Adrenal gland (tissue), 12 donors: ENCODE measurements around the gene ADCY2. TPM values are rescaled to one million over a fixed set of nuclear protein-coding genes. Genes with fewer than 3 reads are reported as not detected.

Experiments
- DNase-seq, 7 donors: peaks; one replicate each; pipeline ENCODE4 v3.0.0-alpha.2; 2019 to 2020
- H3K27ac ChIP-seq, 5 donors: fragments of 200-600 bp; sonication (generic) in 4 of 5; 1 replicate in 3 of 5; 2 replicates in 2 of 5; pipeline versions ENCODE4 v1.5.1 to v1.8.0; 2016 to 2020; ENCODE audit warnings: mild to moderate bottlenecking in 1 of 5
- H3K27me3 ChIP-seq: fragments of 200-600 bp; 2 replicates; pipeline ENCODE4 v1.8.0; 2021
- H3K36me3 ChIP-seq, 2 donors: fragments of 200-600 bp; replicated peaks in 1 of 2; 1 replicate in 1 of 2; 2 replicates in 1 of 2; pipeline versions ENCODE4 v1.5.1 to v1.8.0; 2018 to 2022
- H3K4me1 ChIP-seq, 2 donors: fragments of 200-600 bp; replicated peaks in 1 of 2; 1 replicate in 1 of 2; 2 replicates in 1 of 2; pipeline versions ENCODE4 v1.5.1 to v1.8.0; 2018 to 2021
- H3K4me3 ChIP-seq, 4 donors: fragments of 200-600 bp; sonication (generic) in 3 of 4; one replicate each; pipeline ENCODE4 v1.5.1; 2016 to 2018
- H3K9me3 ChIP-seq, 3 donors: fragments of 200-600 bp; sonication (generic) in 1 of 3; replicated peaks in 1 of 3; 1 replicate in 2 of 3; 2 replicates in 1 of 3; pipeline versions ENCODE4 v1.5.1 to v1.8.0; 2016 to 2021
- POLR2A ChIP-seq, 2 donors: fragments of 450-650 bp; IDR thresholded peaks; one replicate each; pipeline ENCODE4 v1.6.1; 2017; ENCODE audit warnings: antibody characterized with exemption in 2 of 2, mild to moderate bottlenecking in 2 of 2, moderate library complexity in 1 of 2
- WGBS, 4 donors: extraction: QIAGEN DNeasy Blood & Tissue Kit in 2 of 4; methylation state at CpG; one replicate each; pipeline versions ENCODE4 v1.1.5 to v1.1.7; 2013 to 2017; 5-methylcytosine and 5-hydroxymethylcytosine counted together
- intact Hi-C, 2 donors: fragments of 100-400 bp; cut with DNase I; formaldehyde crosslinking; loops; one replicate each; pipeline versions ENCODE4 v1.14.1 to v1.15.0; 2022 to 2023
- polyA plus RNA-seq, 3 donors: library from polyadenylated mRNA; stranded (reverse); fragments of 200-250 nt in 2 of 3; fragments of 350-450 nt in 1 of 3; fragmentation: Illumina TruSeq in 1 of 3; extraction: RNeasy Lipid Tissue Mini Kit (QIAGEN cat#74804) in 1 of 3; gene quantifications; one replicate each; pipeline ENCODE4 v1.2.3, GENCODE V29; 2013 to 2014
- total RNA-seq, 9 donors: library from RNA; depleted of rRNA in 4 of 9; stranded (reverse); fragments of >200 nt in 4 of 9; fragments of 120-200 nt in 1 of 9; fragmentation: NEBNext Ultra II Directional in 1 of 9; extraction: Animal tissue kit (Norgen Biotek cat#: 25700) in 1 of 9; gene quantifications; one replicate each; pipeline versions ENCODE4 v1.1.0 to v1.2.4, GENCODE V29; 2013 to 2023
- TF ChIP-seq, protein P1 (sequence below), 6 experiments: fragments of 450-650 bp in 4 of 6; fragments of 200-600 bp in 2 of 6; sonication (generic) in 1 of 6; IDR thresholded peaks; 1 replicate in 5 of 6; 2 replicates in 1 of 6; pipeline versions ENCODE4 v1.5.1 to v1.8.0; 2016 to 2021; ENCODE audit warnings: antibody characterized with exemption in 6 of 6, mild to moderate bottlenecking in 2 of 6, moderate library complexity in 1 of 6
- donor health status: healthy with polysubstance abuse.
- donor health status: Bipolar disorder and iron deficiency.
- donor health status: DM: yes; HTN: yes; CAD: no.
- donor health status: DM: no; HTN: no; CAD: no.
- donor health status: DM: no; HTN: no; CAD: no.
- donor health status: DM: yes; HTN: yes; CAD: no.

ADCY2 gene
- total and polyA plus RNA-seq, 12 donors = 0.85 to 6.6 (median 2.3) TPM

- no peak for TF ChIP-seq POLR2A (IDR thresholded peaks at IDR 0.05)
- TF ChIP-seq, protein P1, sequence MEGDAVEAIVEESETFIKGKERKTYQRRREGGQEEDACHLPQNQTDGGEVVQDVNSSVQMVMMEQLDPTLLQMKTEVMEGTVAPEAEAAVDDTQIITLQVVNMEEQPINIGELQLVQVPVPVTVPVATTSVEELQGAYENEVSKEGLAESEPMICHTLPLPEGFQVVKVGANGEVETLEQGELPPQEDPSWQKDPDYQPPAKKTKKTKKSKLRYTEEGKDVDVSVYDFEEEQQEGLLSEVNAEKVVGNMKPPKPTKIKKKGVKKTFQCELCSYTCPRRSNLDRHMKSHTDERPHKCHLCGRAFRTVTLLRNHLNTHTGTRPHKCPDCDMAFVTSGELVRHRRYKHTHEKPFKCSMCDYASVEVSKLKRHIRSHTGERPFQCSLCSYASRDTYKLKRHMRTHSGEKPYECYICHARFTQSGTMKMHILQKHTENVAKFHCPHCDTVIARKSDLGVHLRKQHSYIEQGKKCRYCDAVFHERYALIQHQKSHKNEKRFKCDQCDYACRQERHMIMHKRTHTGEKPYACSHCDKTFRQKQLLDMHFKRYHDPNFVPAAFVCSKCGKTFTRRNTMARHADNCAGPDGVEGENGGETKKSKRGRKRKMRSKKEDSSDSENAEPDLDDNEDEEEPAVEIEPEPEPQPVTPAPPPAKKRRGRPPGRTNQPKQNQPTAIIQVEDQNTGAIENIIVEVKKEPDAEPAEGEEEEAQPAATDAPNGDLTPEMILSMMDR (IDR thresholded peaks at IDR 0.05) = no peak
- intact Hi-C loops = no loop called here
- Histone ChIP-seq H3K4me3 (no peak overlapping the region), H3K4me1 (no peaks in the 10 kb centered on the region), H3K9me3 (no peaks in the 10 kb centered on the region), H3K27ac (no peak overlapping the region), H3K36me3 (no peaks in the 10 kb centered on the region), H3K27me3 (no peaks in the 10 kb centered on the region)
- 61 to 72% (median 67%) methylated on average over 4 of the region's 4 CpGs for WGBS, 4 donors
- DNase-seq = peak in 2 of 7 donors; percentile 17 to 20
These were observed 360.5 kb downstream of the ADCY2 start for GRCh38 chr5:7756453-7756852.

- Histone ChIP-seq H3K4me1 (no peaks in the 10 kb centered on the region), H3K27me3 (no peaks in the 10 kb centered on the region), H3K4me3 (no peak overlapping the region), H3K27ac (no peak overlapping the region), H3K9me3 (no peaks in the 10 kb centered on the region), H3K36me3 (no peaks in the 10 kb centered on the region)
- WGBS, 4 donors = 76 to 86% (median 84%) methylated on average over 7 to 8 of the region's 8 CpGs
- TF ChIP-seq, protein P1 (IDR thresholded peaks at IDR 0.05) = no peak
- no peak for TF ChIP-seq POLR2A (IDR thresholded peaks at IDR 0.05)
- no peak for DNase-seq
- intact Hi-C loops = no loop called here
These were observed 363.4 kb downstream of the ADCY2 start for GRCh38 chr5:7759257-7759871.

DNA sequence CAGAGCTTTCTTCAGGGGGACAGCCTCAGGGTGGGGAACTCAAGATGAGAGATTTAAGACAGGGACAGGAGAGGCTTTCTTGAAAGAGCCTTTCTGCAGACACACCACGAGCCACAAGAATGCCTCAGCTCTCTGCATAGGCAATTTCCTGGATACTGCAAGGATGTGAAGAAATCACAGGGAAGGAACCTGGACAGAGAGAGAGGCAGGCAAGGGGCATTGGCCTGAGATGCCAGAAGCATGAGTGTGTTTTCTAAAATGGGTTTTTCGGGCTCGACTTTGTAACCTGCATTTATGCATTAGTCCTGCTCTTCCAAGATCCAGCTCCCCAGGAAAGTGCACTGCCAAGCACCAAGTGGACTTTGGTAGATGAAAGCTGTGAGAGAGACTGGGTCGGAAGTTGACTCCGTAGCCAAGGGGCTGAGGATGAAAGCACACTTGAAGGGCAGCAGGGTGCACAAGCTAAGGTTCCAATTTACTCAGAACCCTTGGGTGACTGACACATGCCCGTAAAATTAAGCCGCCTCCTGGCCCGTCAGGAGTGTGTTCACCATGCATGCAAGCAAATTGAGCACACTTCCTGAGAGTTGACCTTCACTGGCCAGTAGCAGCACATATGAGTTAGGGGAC, 364.1 kb downstream of the ADCY2 start:
- Histone ChIP-seq H3K36me3 (no peaks in the 10 kb centered on the region), H3K9me3 (no peaks in the 10 kb centered on the region), H3K4me1 (no peaks in the 10 kb centered on the region), H3K27ac (no peak overlapping the region), H3K4me3 (no peak overlapping the region), H3K27me3 (no peaks in the 10 kb centered on the region)
- intact Hi-C loops = no loop called here
- 82 to 90% (median 85%) methylated on average over 8 of the region's 8 CpGs for WGBS, 4 donors
- TF ChIP-seq POLR2A (IDR thresholded peaks at IDR 0.05) = no peak
- TF ChIP-seq, protein P1 (IDR thresholded peaks at IDR 0.05) = no peak
- DNase-seq = no peak

DNA sequence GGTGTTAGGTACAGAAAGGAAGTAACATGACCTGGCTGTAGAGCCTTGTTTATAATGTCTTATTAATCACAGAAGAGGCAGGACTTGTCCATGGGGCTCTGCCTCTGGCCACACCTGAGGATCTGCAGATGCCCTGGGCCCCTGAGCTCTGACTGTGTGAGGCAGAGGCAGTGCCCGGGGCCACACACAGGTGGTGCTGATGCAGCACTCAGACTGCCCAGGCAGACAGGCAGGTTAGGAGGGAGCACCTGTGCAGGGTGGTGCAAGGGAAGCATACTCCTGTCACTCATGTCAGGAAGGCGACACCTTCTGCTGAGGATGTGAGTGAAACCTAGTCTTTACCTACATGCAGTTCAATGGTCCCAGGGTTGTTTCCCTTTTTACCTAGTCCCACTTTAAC, 366.3 kb downstream of the ADCY2 start:
- no peaks in the 10 kb centered on the region for H3K4me1 ChIP-seq
- intact Hi-C loops = no loop called here
- no peak overlapping the region for H3K27ac ChIP-seq
- no peaks in the 10 kb centered on the region for H3K9me3 ChIP-seq
- TF ChIP-seq, protein P1 (IDR thresholded peaks at IDR 0.05) = no peak
- TF ChIP-seq POLR2A (IDR thresholded peaks at IDR 0.05) = no peak
- no peak for DNase-seq
- H3K27me3 ChIP-seq = no peaks in the 10 kb centered on the region
- WGBS, 4 donors = 67 to 100% (median 82%) methylated on average over 1 to 2 of the region's 2 CpGs
- no peak overlapping the region for H3K4me3 ChIP-seq
- no peaks in the 10 kb centered on the region for H3K36me3 ChIP-seq
